ENCODE measurements around the gene HOXA3. TPM values are rescaled to one million over a fixed set of nuclear protein-coding genes. Genes with fewer than 3 reads are reported as not detected.
A peak's percentile ranks its signal among the peaks of the same experiment; 100 is the strongest.

Gene HOXA3
- total RNA-seq, 1 donor from 2014 or later = not detected

DNA sequence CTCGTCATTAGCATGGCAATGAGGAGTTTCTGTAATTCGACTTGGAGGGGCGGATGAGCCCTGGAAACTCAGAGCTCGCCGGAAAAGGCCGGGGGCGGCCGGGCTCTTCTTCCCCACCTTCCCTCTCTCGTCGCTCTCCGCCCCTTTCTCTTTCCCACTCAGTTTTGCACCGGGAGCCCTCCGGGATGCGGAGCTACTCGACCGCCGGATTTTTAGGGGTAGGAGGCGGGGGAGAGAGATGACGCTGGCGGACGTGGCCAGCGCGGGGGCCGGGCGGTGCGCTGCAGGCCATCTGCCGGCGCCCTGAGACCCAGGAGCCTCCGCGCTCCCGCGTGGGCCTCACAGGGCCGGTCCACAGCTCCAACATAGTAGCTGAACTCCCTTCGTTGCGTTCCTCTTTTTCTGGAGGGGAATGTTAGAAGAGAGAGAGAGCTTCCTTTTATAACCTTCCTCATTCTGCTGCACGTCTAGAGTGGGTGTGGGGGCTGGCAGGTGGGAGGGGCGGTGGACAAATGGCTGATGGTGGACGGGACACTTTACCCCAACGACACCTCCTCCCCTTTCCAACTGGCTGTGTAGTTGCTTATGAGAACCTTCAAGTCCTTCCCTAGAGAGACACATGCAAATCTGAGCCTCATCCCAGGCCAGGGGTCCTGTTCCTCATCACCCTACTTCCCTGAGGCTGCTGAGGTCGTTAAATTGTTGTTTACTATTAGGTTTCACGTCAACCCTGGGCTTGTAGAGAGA is 55.4 kb downstream of the HOXA3 start:
- no peaks in the 10 kb centered on the region for H3K9me3 ChIP-seq (ENCODE audit: insufficient read depth, low read depth, low read length)
- DNase-seq (ENCODE audit: low read depth) = peak; percentile 30
- Mint-ChIP-seq H3K27ac (ENCODE audit: unreplicated experiment) (peak overlapping the region; percentile 59), H3K4me3 (ENCODE audit: unreplicated experiment) (peak overlapping the region; percentile 82), H3K9me3 (ENCODE audit: unreplicated experiment) (peaks cover 44% of the 10 kb centered on the region), H3K36me3 (ENCODE audit: low read depth, unreplicated experiment) (peaks cover 2% of the 10 kb centered on the region), H3K27me3 (ENCODE audit: low read depth, unreplicated experiment) (peaks cover 92% of the 10 kb centered on the region), H3K4me1 (ENCODE audit: low read depth, unreplicated experiment) (peaks cover 2% of the 10 kb centered on the region)
- H3K36me3 ChIP-seq (ENCODE audit: insufficient read depth, low read length) = no peaks in the 10 kb centered on the region
- H3K27me3 ChIP-seq (ENCODE audit: insufficient read depth, low read length) = peaks cover 80% of the 10 kb centered on the region
- H3K4me1 ChIP-seq (ENCODE audit: insufficient read depth, low read length) = no peaks in the 10 kb centered on the region
- H3K4me3 ChIP-seq (ENCODE audit: insufficient read depth, low read depth, low read length) = peak overlapping the region; percentile 72
- H3K9ac ChIP-seq (ENCODE audit: low read length) = peak overlapping the region; percentile 87
- peak overlapping the region; percentile 83 for H3K27ac ChIP-seq (ENCODE audit: low read depth, low read length)
- FAIRE-seq = no peak
- no peak overlapping the region for H2AFZ ChIP-seq (ENCODE audit: low read depth, low read length)
- H3K79me2 ChIP-seq (ENCODE audit: insufficient read depth, low read length) = peaks cover 41% of the 10 kb centered on the region
- peak overlapping the region; percentile 91 for H3K4me2 ChIP-seq (ENCODE audit: low read length)
- peaks cover 8% of the 10 kb centered on the region for H4K20me1 ChIP-seq (ENCODE audit: insufficient read depth, low read length)
- no peak for TF ChIP-seq CTCF (IDR thresholded peaks at IDR 0.05; ENCODE audit: insufficient read depth, low read depth, low read length)
- TF ChIP-seq EZH2 (IDR thresholded peaks at IDR 0.05; ENCODE audit: insufficient read depth, low read length) = no peak

- peak within 1 kb of the TSS; percentile 72 for H3K4me3 ChIP-seq (ENCODE audit: insufficient read depth, low read depth, low read length)
- peaks cover 2% of the 10 kb centered on the region for H3K36me3 Mint-ChIP-seq (ENCODE audit: low read depth, unreplicated experiment)
- peaks cover 8% of the 10 kb centered on the region for H4K20me1 ChIP-seq (ENCODE audit: insufficient read depth, low read length)
- peaks cover 41% of the 10 kb centered on the region for H3K79me2 ChIP-seq (ENCODE audit: insufficient read depth, low read length)
- H3K9me3 ChIP-seq (ENCODE audit: insufficient read depth, low read depth, low read length) = no peaks in the 10 kb centered on the region
- H3K36me3 ChIP-seq (ENCODE audit: insufficient read depth, low read length) = no peaks in the 10 kb centered on the region
- peak within 1 kb of the TSS; percentile 94 for H3K27ac Mint-ChIP-seq (ENCODE audit: unreplicated experiment)
- peaks cover 39% of the 10 kb centered on the region for H3K9me3 Mint-ChIP-seq (ENCODE audit: unreplicated experiment)
- H3K4me1 Mint-ChIP-seq (ENCODE audit: low read depth, unreplicated experiment) = peaks cover 2% of the 10 kb centered on the region
- H3K4me2 ChIP-seq (ENCODE audit: low read length) = peak within 1 kb of the TSS; percentile 91
- peak within 1 kb of the TSS; percentile 83 for H3K27ac ChIP-seq (ENCODE audit: low read depth, low read length)
- H3K4me1 ChIP-seq (ENCODE audit: insufficient read depth, low read length) = no peaks in the 10 kb centered on the region
- peak; percentile 51 for TF ChIP-seq EZH2 (IDR thresholded peaks at IDR 0.05; ENCODE audit: insufficient read depth, low read length)
- no peak for TF ChIP-seq CTCF (IDR thresholded peaks at IDR 0.05; ENCODE audit: insufficient read depth, low read depth, low read length)
- H2AFZ ChIP-seq (ENCODE audit: low read depth, low read length) = peak within 1 kb of the TSS; percentile 71
- H3K27me3 Mint-ChIP-seq (ENCODE audit: low read depth, unreplicated experiment) = peaks cover 93% of the 10 kb centered on the region
- peak within 1 kb of the TSS; percentile 83 for H3K4me3 Mint-ChIP-seq (ENCODE audit: unreplicated experiment)
- peak within 1 kb of the TSS; percentile 87 for H3K9ac ChIP-seq (ENCODE audit: low read length)
- no peak for FAIRE-seq
- peak; percentile 89 for DNase-seq (ENCODE audit: low read depth)
- H3K27me3 ChIP-seq (ENCODE audit: insufficient read depth, low read length) = peaks cover 80% of the 10 kb centered on the region
Observed at GRCh38 chr7:27095897-27096767, 56.3 kb downstream of the HOXA3 start, which contains the start of gene HOXA1. TSS of gene HOXA1 (minus strand) at chr7:27096000. CDS start at chr7:27095912, 88 bp downstream.
